HepG2 (cell line): ENCODE results near the gene C1QTNF5. TPM values are rescaled to one million over a fixed set of nuclear protein-coding genes. Genes with fewer than 3 reads are reported as not detected.

ENCODE experiments used
- CERS6 ChIP-seq: sonication (generic); formaldehyde crosslinking; IDR thresholded peaks from 2 replicates; pipeline ENCODE4 v1.5.0; 2020; ENCODE audit warnings: missing genetic modification reagents
- DMTF1 ChIP-seq: sonication (generic); formaldehyde crosslinking; IDR thresholded peaks from 2 replicates; pipeline ENCODE4 v1.4.0; 2020; ENCODE audit warnings: mild to moderate bottlenecking, missing genetic modification reagents
- HNF4G ChIP-seq, 2 experiments: sonication (generic) in 1 of 2; formaldehyde crosslinking in 1 of 2; IDR thresholded peaks; 2 replicates each; pipeline versions ENCODE4 v1.4.0 to v1.6.1; 2011 to 2020; ENCODE audit warnings: borderline replicate concordance in 2 of 2, low read depth in 2 of 2, mild to moderate bottlenecking in 2 of 2, low read length in 1 of 2, missing genetic modification reagents in 1 of 2, moderate library complexity in 1 of 2
- KDM4B ChIP-seq: sonication (generic); formaldehyde crosslinking; IDR thresholded peaks from 2 replicates; pipeline ENCODE4 v1.4.0; 2020; ENCODE audit warnings: missing genetic modification reagents
- POLR2A ChIP-seq, 2 experiments: IDR thresholded peaks; 2 replicates each; pipeline ENCODE4 v1.6.1; 2011; ENCODE audit warnings: low read depth in 2 of 2, low read length in 2 of 2, mild to moderate bottlenecking in 1 of 2, moderate library complexity in 1 of 2; ENCODE audit not compliant: insufficient read depth in 1 of 2
- RARG ChIP-seq: sonication (generic); formaldehyde crosslinking; IDR thresholded peaks from 2 replicates; pipeline ENCODE4 v1.4.0; 2020; ENCODE audit warnings: low read depth, mild to moderate bottlenecking, missing genetic modification reagents
- RBM39 ChIP-seq: fragments of 200-400 bp; formaldehyde crosslinking; IDR thresholded peaks from one replicate; pipeline ENCODE4 v1.6.1; 2018; ENCODE audit warnings: antibody characterized with exemption, mild to moderate bottlenecking, low read depth, low read length; ENCODE audit not compliant: poor library complexity, severe bottlenecking
- SIX4 ChIP-seq: sonication (generic); formaldehyde crosslinking; IDR thresholded peaks from 2 replicates; pipeline ENCODE4 v1.4.0; 2020; ENCODE audit warnings: missing genetic modification reagents
- SPEN ChIP-seq: sonication (generic); formaldehyde crosslinking; IDR thresholded peaks from 2 replicates; pipeline ENCODE4 v1.5.1; 2020; ENCODE audit warnings: low read depth, mild to moderate bottlenecking, missing genetic modification reagents
- THYN1 ChIP-seq: sonication (generic); formaldehyde crosslinking; IDR thresholded peaks from 2 replicates; pipeline ENCODE4 v1.8.1; 2023; ENCODE audit warnings: low read depth, mild to moderate bottlenecking, moderate library complexity, missing genetic modification reagents, borderline replicate concordance
- ZBTB14 ChIP-seq: sonication (generic); formaldehyde crosslinking; IDR thresholded peaks from 2 replicates; pipeline ENCODE4 v1.4.0; 2020; ENCODE audit warnings: missing genetic modification reagents
- ZIK1 ChIP-seq: sonication (generic); formaldehyde crosslinking; IDR thresholded peaks from 2 replicates; pipeline ENCODE4 v1.5.0; 2020; ENCODE audit warnings: mild to moderate bottlenecking, low read depth, missing genetic modification reagents, borderline replicate concordance
- ZNF138 ChIP-seq: sonication (generic); formaldehyde crosslinking; IDR thresholded peaks from 2 replicates; pipeline ENCODE4 v1.5.0; 2020; ENCODE audit warnings: mild to moderate bottlenecking, low read depth, missing genetic modification reagents
- ZNF263 ChIP-seq: sonication (generic); formaldehyde crosslinking; IDR thresholded peaks from 2 replicates; pipeline ENCODE4 v1.4.0; 2020; ENCODE audit warnings: missing genetic modification reagents
- ZNF276 ChIP-seq: sonication (generic); formaldehyde crosslinking; IDR thresholded peaks from 2 replicates; pipeline ENCODE4 v1.4.0; 2020; ENCODE audit warnings: mild to moderate bottlenecking, low read depth, missing genetic modification reagents
- ZNF329 ChIP-seq: sonication (generic); formaldehyde crosslinking; IDR thresholded peaks from 2 replicates; pipeline ENCODE4 v1.9.0; 2021; ENCODE audit warnings: low read depth, mild to moderate bottlenecking, missing genetic modification reagents
- ZNF552 ChIP-seq: sonication (generic); formaldehyde crosslinking; IDR thresholded peaks from 2 replicates; pipeline ENCODE4 v1.9.0; 2022; ENCODE audit warnings: missing genetic modification reagents, mild to moderate bottlenecking, borderline replicate concordance
- ZNF605 ChIP-seq: sonication (generic); formaldehyde crosslinking; IDR thresholded peaks from 2 replicates; pipeline ENCODE4 v1.8.0; 2022; ENCODE audit warnings: mild to moderate bottlenecking, missing genetic modification reagents
- ZNF672 ChIP-seq: sonication (generic); formaldehyde crosslinking; IDR thresholded peaks from 2 replicates; pipeline ENCODE4 v1.8.1; 2022; ENCODE audit warnings: missing genetic modification reagents
- ZNF674 ChIP-seq: sonication (generic); formaldehyde crosslinking; IDR thresholded peaks from 2 replicates; pipeline ENCODE4 v1.5.0; 2020; ENCODE audit warnings: low read depth, mild to moderate bottlenecking, missing genetic modification reagents
- polyA plus RNA-seq, 8 experiments: library from polyadenylated mRNA; depleted of rRNA in 3 of 8; stranded (reverse) in 7 of 8; unstranded in 1 of 8; fragments of >200 nt; fragmentation: Illumina TruSeq in 4 of 8; extraction: Trizol in 4 of 8; gene quantifications; 2 replicates each; pipeline versions ENCODE4 v1.2.1 to v1.2.3, GENCODE V29; 2011 to 2016; ENCODE audit warnings: low read depth in 4 of 8, missing spikeins in 1 of 8, mixed read lengths in 1 of 8; ENCODE audit not compliant: insufficient read depth in 1 of 8
- total RNA-seq, 5 experiments: library from RNA; depleted of rRNA; stranded (reverse); fragments of >200 nt; fragmentation: Illumina TruSeq; extraction: Trizol; gene quantifications; 2 replicates each; pipeline ENCODE4 v1.2.3, GENCODE V29; 2016; ENCODE audit warnings: low read depth in 1 of 5
- TF ChIP-seq, protein P1 (sequence below): sonication (generic); formaldehyde crosslinking; IDR thresholded peaks from 2 replicates; pipeline ENCODE4 v1.4.0; 2020; ENCODE audit warnings: mild to moderate bottlenecking, missing genetic modification reagents

Gene C1QTNF5
- total and polyA plus RNA-seq, 2 of the 13 experiments (the other 11 are each of a cell fraction or from before 2014, with no cell fraction given): 0.86 to 1.2 TPM

- TF ChIP-seq ZNF276 (CRISPR knock-in tag) (0 out of 2 replicates have a peak, but pooled peaks have one; percentile 52), ZNF138 (CRISPR knock-in tag) (no peak), KDM4B (peak; percentile 75), ZNF672 (CRISPR knock-in tag) (peak; percentile 39; the same call in 1 of the 2 replicates), RBM39 (no peak), ZNF552 (CRISPR knock-in tag) (no peak), SIX4 (CRISPR knock-in tag) (peak; percentile 68), DMTF1 (no peak), SPEN (CRISPR knock-in tag) (no peak), CERS6 (CRISPR knock-in tag) (no peak), ZBTB14 (CRISPR knock-in tag) (no peak), HNF4G (IDR thresholded peaks at IDR 0.05; ENCODE audit: borderline replicate concordance, low read depth, low read length) (0 out of 2 replicates have a peak, but pooled peaks have one; percentile 4), HNF4G (CRISPR knock-in tag; IDR thresholded peaks at IDR 0.05; ENCODE audit: borderline replicate concordance, low read depth) (no peak), ZNF605 (CRISPR knock-in tag) (no peak), ZNF329 (CRISPR knock-in tag) (no peak), POLR2A (IDR thresholded peaks at IDR 0.05; ENCODE audit: insufficient read depth in 1 of 2, low read depth in 2 of 2, low read length in 2 of 2) (peak in 1 of 2 experiments; percentile 28; a peak in 1 of 4 replicates), RARG (CRISPR knock-in tag) (no peak), ZIK1 (0 out of 2 replicates have a peak, but pooled peaks have one; percentile 46), THYN1 (no peak), ZNF263 (0 out of 2 replicates have a peak, but pooled peaks have one; percentile 14), ZNF674 (no peak)
- TF ChIP-seq, protein P1, sequence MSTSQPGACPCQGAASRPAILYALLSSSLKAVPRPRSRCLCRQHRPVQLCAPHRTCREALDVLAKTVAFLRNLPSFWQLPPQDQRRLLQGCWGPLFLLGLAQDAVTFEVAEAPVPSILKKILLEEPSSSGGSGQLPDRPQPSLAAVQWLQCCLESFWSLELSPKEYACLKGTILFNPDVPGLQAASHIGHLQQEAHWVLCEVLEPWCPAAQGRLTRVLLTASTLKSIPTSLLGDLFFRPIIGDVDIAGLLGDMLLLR: peak; percentile 94; the same call in 1 of the 2 replicates
Observed at GRCh38 chr11:119376197-119376847, 35.6 kb upstream of the C1QTNF5 start (continued).
